PC-3 (cell line): ENCODE measurements around the gene SDK1. TPM values are rescaled to one million over a fixed set of nuclear protein-coding genes. Genes with fewer than 3 reads are reported as not detected.

Source experiments
- ATAC-seq: fragments of 200-7000 bp; cut with Tn5 transposase; 2 replicates; pipeline ENCODE4 v1.9.1; 2020; ENCODE audit warnings: mild to moderate bottlenecking, moderate library complexity
- BruUV-seq: library from RNA; stranded (reverse); fragments of 400-500 nt; replicated peaks from 2 replicates; lab custom pipeline; 2021; lab: Mats Ljungman, UMichigan
- CTCF ChIA-PET: fragments of 300-600 bp; sonication (Branson Sonifier 250); formaldehyde crosslinking; loops from one replicate; lab custom pipeline; 2022; ENCODE audit warnings: antibody characterized with exemption; lab: Charles Lee
- POLR2A ChIA-PET: fragments of 300-600 bp; sonication (Branson Sonifier 250); formaldehyde crosslinking; loops from one replicate; lab custom pipeline; 2022; ENCODE audit warnings: antibody characterized with exemption; ENCODE audit not compliant: unreplicated experiment; lab: Charles Lee
- DNase-seq: peaks from one replicate; pipeline ENCODE4 v3.0.0-alpha.2; 2015
- H2AFZ ChIP-seq: fragments of 300-600 bp; sonication (generic); 2 replicates; pipeline ENCODE4 v1.6.0; 2016; ENCODE audit warnings: antibody characterized with exemption, low read length
- H3F3A ChIP-seq: fragments of 300-600 bp; sonication (generic); one replicate; pipeline ENCODE4 v1.6.0; 2017; ENCODE audit warnings: antibody characterized with exemption, low read length, control low read depth, mild to moderate bottlenecking; ENCODE audit not compliant: unreplicated experiment
- H3K27ac ChIP-seq: fragments of 300-600 bp; sonication (generic); 2 replicates; pipeline ENCODE4 v1.5.1; 2016; ENCODE audit warnings: mild to moderate bottlenecking, low read length
- H3K27me3 ChIP-seq: fragments of 300-600 bp; sonication (generic); 2 replicates; pipeline ENCODE4 v1.6.1; 2016; ENCODE audit warnings: low read length, mixed read lengths
- H3K36me3 ChIP-seq: fragments of 300-600 bp; sonication (generic); 2 replicates; pipeline ENCODE4 v1.6.1; 2016; ENCODE audit warnings: low read depth, mixed run types, low read length, mixed read lengths
- H3K4me1 ChIP-seq: fragments of 300-600 bp; sonication (generic); 2 replicates; pipeline ENCODE4 v1.5.1; 2016; ENCODE audit warnings: low read length; ENCODE audit not compliant: insufficient read depth
- H3K4me2 ChIP-seq: fragments of 300-600 bp; sonication (generic); 2 replicates; pipeline ENCODE4 v1.6.0; 2016; ENCODE audit warnings: low read length
- H3K4me3 ChIP-seq: fragments of 300-600 bp; sonication (generic); 2 replicates; pipeline ENCODE4 v1.5.1; 2016; ENCODE audit warnings: mild to moderate bottlenecking, low read length, mixed read lengths
- H3K79me2 ChIP-seq: fragments of 300-600 bp; sonication (generic); 2 replicates; pipeline ENCODE4 v1.6.1; 2017; ENCODE audit warnings: low read length, mixed read lengths
- H3K9ac ChIP-seq: fragments of 300-600 bp; sonication (generic); 2 replicates; pipeline ENCODE4 v1.6.0; 2016; ENCODE audit warnings: mild to moderate bottlenecking, low read length
- H3K9me2 ChIP-seq: fragments of 300-600 bp; sonication (generic); replicated peaks from 2 replicates; pipeline ENCODE4 v1.6.1; 2016; ENCODE audit warnings: mixed run types, low read length, mixed read lengths
- H3K9me3 ChIP-seq: fragments of 300-600 bp; sonication (generic); 2 replicates; pipeline ENCODE4 v1.6.1; 2016; ENCODE audit warnings: low read length, mixed read lengths
- H4K20me1 ChIP-seq: fragments of 300-600 bp; sonication (generic); 2 replicates; pipeline ENCODE4 v1.6.1; 2016; ENCODE audit warnings: low read length, mixed read lengths
- EZH2 ChIP-seq: fragments of 300-600 bp; sonication (generic); IDR thresholded peaks from one replicate; pipeline ENCODE4 v1.6.1; 2017; ENCODE audit warnings: antibody characterized with exemption, mild to moderate bottlenecking, low read length; ENCODE audit not compliant: unreplicated experiment
- EZH2phosphoT487 ChIP-seq: fragments of 300-600 bp; sonication (generic); IDR thresholded peaks from 2 replicates; pipeline ENCODE4 v1.6.1; 2018; ENCODE audit warnings: mild to moderate bottlenecking, antibody characterized with exemption, low read length, borderline replicate concordance
- intact Hi-C: fragments of 100-400 bp; cut with micrococcal nuclease; formaldehyde crosslinking; loops from 2 replicates; pipeline ENCODE4 v1.9.0; 2023
- total RNA-seq: library from RNA; depleted of rRNA; stranded (reverse); fragments of >200 nt; gene quantifications from 2 replicates; pipeline ENCODE4 v1.2.3, GENCODE V29; 2014
- TF ChIP-seq, protein P1 (sequence below): fragments of 300-600 bp; sonication (generic); conservative IDR thresholded peaks from 2 replicates; pipeline ENCODE4 v1.5.1; 2017; ENCODE audit warnings: antibody characterized with exemption, low read depth, mild to moderate bottlenecking, low read length

SDK1 gene
- total RNA-seq, 1 experiment from 2014 or later, result 2.8 TPM

DNA sequence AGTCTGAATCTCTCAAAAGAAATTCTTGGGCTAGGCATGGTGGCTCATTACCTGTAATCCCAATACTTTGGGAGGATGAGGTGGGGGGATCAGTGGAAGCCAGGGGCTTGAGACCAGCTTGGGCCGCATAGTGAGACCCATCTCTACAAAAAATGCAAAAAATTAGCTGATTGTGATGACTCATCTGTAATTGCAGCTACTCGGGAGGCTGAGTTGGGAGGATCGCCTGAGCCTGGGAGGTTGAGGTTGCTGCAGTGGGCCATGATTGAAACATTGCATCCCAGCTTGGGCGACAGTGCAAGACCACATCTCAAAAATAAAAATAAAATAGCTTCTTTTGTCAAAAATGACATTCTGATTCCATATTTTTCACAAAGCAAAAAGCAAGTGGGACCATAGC lies 736.3 kb downstream of the SDK1 start:
- H2AFZ ChIP-seq, result no peak overlapping the region

GRCh38 chr7:4037877-4038276 lies 736.8 kb downstream of the SDK1 start:
- no peak overlapping the region for H3K9ac ChIP-seq
- no peaks in the 10 kb centered on the region for H4K20me1 ChIP-seq
- ChIA-PET CTCF (no interaction called here), POLR2A (no interaction called here)
- ATAC-seq (no peak), DNase-seq (no peak)
- no TSS peak for BruUV-seq
- TF ChIP-seq, protein P1, sequence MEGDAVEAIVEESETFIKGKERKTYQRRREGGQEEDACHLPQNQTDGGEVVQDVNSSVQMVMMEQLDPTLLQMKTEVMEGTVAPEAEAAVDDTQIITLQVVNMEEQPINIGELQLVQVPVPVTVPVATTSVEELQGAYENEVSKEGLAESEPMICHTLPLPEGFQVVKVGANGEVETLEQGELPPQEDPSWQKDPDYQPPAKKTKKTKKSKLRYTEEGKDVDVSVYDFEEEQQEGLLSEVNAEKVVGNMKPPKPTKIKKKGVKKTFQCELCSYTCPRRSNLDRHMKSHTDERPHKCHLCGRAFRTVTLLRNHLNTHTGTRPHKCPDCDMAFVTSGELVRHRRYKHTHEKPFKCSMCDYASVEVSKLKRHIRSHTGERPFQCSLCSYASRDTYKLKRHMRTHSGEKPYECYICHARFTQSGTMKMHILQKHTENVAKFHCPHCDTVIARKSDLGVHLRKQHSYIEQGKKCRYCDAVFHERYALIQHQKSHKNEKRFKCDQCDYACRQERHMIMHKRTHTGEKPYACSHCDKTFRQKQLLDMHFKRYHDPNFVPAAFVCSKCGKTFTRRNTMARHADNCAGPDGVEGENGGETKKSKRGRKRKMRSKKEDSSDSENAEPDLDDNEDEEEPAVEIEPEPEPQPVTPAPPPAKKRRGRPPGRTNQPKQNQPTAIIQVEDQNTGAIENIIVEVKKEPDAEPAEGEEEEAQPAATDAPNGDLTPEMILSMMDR, result no peak
- no peak for TF ChIP-seq EZH2phosphoT487
- no peak for TF ChIP-seq EZH2
- no peak overlapping the region for H3K4me3 ChIP-seq
- no peaks in the 10 kb centered on the region for H3K79me2 ChIP-seq
- no peak overlapping the region for H3K4me2 ChIP-seq
- no peak overlapping the region for H2AFZ ChIP-seq
- H3K27me3 ChIP-seq, result no peaks in the 10 kb centered on the region
- no peaks in the 10 kb centered on the region for H3F3A ChIP-seq
- H3K36me3 ChIP-seq, result no peaks in the 10 kb centered on the region
- no peaks in the 10 kb centered on the region for H3K9me3 ChIP-seq
- H3K9me2 ChIP-seq, result no peaks in the 10 kb centered on the region
- H3K4me1 ChIP-seq, result no peaks in the 10 kb centered on the region
- intact Hi-C loops, result no loop called here
- H3K27ac ChIP-seq, result no peak overlapping the region

More for the DNA sequence above, 736.3 kb downstream of the SDK1 start:
- Histone ChIP-seq H3K9ac (no peak overlapping the region), H3K4me1 (no peaks in the 10 kb centered on the region), H3K9me2 (no peaks in the 10 kb centered on the region), H3K79me2 (no peaks in the 10 kb centered on the region), H4K20me1 (no peaks in the 10 kb centered on the region), H3K4me3 (no peak overlapping the region), H3F3A (no peaks in the 10 kb centered on the region), H3K27ac (no peak overlapping the region), H3K27me3 (no peaks in the 10 kb centered on the region), H3K9me3 (no peaks in the 10 kb centered on the region), H3K4me2 (no peak overlapping the region), H3K36me3 (no peaks in the 10 kb centered on the region)
- ChIA-PET POLR2A (no interaction called here), CTCF (no interaction called here)
- BruUV-seq, result no TSS peak
- intact Hi-C loops, result no loop called here
- DNase-seq (no peak), ATAC-seq (no peak)
- TF ChIP-seq EZH2 (no peak), EZH2phosphoT487 (no peak)
- TF ChIP-seq, protein P1, result no peak

- Histone ChIP-seq H3K4me1 (no peaks in the 10 kb centered on the region), H3K9me3 (no peaks in the 10 kb centered on the region), H3K9ac (no peak overlapping the region), H3K27me3 (no peaks in the 10 kb centered on the region), H3F3A (no peaks in the 10 kb centered on the region), H2AFZ (no peak overlapping the region), H4K20me1 (no peaks in the 10 kb centered on the region), H3K9me2 (no peaks in the 10 kb centered on the region), H3K27ac (no peak overlapping the region), H3K36me3 (no peaks in the 10 kb centered on the region), H3K4me2 (no peak overlapping the region), H3K79me2 (no peaks in the 10 kb centered on the region), H3K4me3 (no peak overlapping the region)
- no TSS peak for BruUV-seq
- intact Hi-C loops, result no loop called here
- ChIA-PET CTCF (no interaction called here), POLR2A (no interaction called here)
- no peak for ATAC-seq
- TF ChIP-seq EZH2 (no peak), EZH2phosphoT487 (no peak)
- TF ChIP-seq, protein P1, result no peak
- no peak for DNase-seq
These were observed 739.3 kb downstream of the SDK1 start for GRCh38 chr7:4040109-4040928.
